PC-9 (cell line): ENCODE data around the gene FUT2.

ENCODE experiments used
- CTCF ChIP-seq: fragments of 200-600 bp; sonication (generic); conservative IDR thresholded peaks from 2 replicates; pipeline ENCODE4 v1.6.1; 2017; ENCODE audit warnings: mixed run types, antibody characterized with exemption, mild to moderate bottlenecking, moderate library complexity
- EZH2 ChIP-seq: fragments of 200-600 bp; sonication (generic); IDR thresholded peaks from 2 replicates; pipeline ENCODE4 v1.8.0; 2017; ENCODE audit warnings: antibody characterized with exemption, low read depth

GRCh38 chr19:48673436-48674100 lies 22.2 kb upstream of the FUT2 start:
- no peak for TF ChIP-seq CTCF
- TF ChIP-seq EZH2: no peak
